Stimulated activated CD8-positive, alpha-beta memory T cell treated with anti-CD3 and anti-CD28 coated beads, Interleukin-7, amount 100 ng/mL, for 48 hours (primary cell): ENCODE measurements around the gene HTRA2.

Source experiments
- DNase-seq, 2 donors: peaks; one replicate each; pipeline ENCODE4 v3.0.0-alpha.2; 2020; ENCODE audit warnings: low read depth in 1 of 2; ENCODE audit errors: extremely low read depth in 1 of 2

Gene HTRA2

GRCh38 chr2:74536166-74536950, 6.6 kb downstream of the HTRA2 start:
- DNase-seq: no peak

GRCh38 chr2:74537140-74537539, 7.4 kb downstream of the HTRA2 start:
- DNase-seq: no peak

DNA sequence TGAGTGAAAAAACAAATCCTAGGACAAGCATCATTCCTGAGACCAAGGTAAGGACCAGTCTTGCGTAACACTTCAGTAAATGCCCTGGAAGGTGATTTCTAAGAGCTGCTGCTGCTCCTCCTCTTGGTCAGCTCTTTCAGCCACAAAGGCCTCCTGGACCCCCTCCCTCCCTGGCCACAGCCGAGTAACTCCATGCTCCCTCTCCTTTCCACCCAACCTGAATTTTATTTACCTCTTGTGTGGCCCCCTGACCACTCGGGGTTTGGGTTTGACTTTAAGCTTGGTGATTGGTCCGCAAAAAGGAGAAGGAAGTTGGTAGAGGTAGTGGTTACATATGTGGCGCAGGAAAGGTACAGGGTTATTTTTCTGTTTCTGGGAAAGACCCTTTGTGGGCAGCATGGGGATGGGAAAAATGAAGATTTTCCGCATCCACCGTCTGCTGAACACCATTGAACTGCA, 9.2 kb downstream of the HTRA2 start:
- no peak for DNase-seq

DNA sequence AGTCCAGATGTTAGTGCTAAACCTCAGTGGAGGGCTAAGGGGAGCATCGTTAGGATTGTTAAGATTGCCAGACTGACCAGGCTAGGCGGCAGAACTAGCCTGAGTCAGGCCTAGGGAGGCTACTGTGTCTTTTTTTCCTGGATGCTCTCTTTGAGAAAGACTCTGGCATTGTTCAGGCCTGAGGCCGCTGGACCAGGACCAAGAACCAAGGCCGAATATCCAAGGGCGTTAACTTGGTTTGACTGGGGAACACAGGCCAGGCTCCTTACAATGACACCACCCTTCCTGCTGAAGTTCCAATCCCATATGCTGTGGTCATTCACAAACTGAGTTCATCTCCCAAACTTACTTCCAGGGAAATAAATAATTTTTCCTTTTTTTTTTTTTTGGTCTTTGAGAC, 10.6 kb downstream of the HTRA2 start:
- no peak for DNase-seq

GRCh38 chr2:74542978-74543377, 13.2 kb downstream of the HTRA2 start:
- no peak for DNase-seq

GRCh38 chr2:74544634-74545033, 14.9 kb downstream of the HTRA2 start:
- no peak for DNase-seq

GRCh38 chr2:74546004-74546403, 16.3 kb downstream of the HTRA2 start:
- no peak for DNase-seq

- DNase-seq: no peak
Measured at GRCh38 chr2:74548285-74548899, 18.7 kb downstream of the HTRA2 start.

DNA sequence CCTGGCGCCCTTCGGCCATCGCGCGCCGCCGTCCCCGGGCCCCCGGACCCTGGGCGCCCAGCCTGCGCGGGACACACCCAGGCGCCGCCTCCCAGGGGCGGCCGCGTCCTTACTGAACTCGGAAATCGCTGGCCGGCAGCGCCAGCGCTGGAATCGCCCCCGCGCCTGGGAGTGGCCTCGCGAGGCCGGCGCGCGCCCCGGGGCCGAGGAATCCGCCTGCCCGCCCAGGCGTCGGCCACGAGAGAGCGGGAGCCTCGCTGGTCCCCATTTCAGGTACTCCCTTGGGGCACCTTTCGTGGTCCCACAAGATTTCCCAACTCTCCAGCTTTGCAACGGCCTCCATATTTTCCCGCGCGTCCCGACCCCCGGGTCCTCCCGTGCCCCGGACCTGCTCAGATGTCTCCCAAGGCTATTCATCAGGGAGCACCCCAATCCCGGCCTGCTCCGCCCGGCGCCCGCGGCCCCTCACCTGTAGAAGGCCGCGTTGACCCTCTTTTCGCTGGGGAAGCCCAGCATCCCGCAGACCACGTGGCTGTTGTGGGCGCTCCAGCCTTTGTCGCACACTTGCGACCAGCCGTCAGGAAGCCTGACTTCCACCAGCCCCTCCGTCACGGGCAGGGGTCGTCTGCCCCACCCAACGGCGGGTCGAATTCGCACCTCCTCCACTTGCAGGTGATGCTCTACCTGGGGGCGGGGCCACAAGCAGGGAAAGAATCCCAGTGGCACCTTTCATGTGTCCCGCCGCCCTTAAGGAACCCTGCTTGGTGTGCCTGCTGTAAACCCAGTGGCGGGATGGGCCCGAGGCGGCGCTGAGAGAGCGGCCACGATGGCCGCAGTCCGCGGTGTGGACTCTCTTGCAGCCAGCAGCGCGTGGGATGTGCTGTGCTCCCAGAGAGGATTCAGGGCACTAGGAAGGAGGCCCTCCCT, 19.4 kb downstream of the HTRA2 start:
- DNase-seq: no peak

DNA sequence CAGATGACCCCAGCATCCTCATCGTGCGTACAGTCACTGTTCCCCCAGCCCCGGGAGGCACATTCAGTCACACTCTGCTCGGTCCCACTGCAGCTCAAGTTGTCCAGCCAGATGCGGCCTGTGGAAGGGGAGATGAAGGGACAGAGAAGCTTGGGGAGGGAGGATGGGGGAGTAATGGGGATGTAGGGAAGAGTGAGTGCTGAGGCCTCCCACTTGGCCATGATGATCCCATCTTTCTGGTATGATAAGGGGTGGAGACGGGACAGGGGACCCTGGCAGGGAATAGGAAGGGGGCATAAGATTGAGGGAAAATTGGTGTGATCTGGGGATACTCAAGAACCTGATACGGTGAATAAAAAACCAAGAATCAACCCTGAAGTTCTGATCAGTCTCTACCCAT, 20.5 kb downstream of the HTRA2 start:
- no peak for DNase-seq

DNA sequence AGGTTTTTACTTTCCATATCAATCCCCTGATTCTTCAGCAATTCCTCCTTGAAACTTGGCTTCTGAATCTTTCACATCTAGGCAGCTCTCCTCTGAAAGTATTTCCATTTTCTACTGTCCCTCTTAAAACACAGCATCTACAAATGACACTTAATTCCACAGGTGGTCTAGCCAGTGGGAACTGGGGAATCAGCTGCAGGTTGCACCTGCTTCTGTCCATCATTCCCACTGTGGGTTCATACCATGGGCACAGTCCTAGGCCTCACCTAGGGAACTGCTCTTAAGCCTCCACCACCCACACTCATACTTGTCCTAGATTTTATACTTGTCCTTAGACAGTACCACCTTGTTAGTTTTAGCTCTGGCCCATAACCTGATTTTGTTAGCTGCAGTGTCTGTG, 21.8 kb downstream of the HTRA2 start:
- DNase-seq: no peak

DNA sequence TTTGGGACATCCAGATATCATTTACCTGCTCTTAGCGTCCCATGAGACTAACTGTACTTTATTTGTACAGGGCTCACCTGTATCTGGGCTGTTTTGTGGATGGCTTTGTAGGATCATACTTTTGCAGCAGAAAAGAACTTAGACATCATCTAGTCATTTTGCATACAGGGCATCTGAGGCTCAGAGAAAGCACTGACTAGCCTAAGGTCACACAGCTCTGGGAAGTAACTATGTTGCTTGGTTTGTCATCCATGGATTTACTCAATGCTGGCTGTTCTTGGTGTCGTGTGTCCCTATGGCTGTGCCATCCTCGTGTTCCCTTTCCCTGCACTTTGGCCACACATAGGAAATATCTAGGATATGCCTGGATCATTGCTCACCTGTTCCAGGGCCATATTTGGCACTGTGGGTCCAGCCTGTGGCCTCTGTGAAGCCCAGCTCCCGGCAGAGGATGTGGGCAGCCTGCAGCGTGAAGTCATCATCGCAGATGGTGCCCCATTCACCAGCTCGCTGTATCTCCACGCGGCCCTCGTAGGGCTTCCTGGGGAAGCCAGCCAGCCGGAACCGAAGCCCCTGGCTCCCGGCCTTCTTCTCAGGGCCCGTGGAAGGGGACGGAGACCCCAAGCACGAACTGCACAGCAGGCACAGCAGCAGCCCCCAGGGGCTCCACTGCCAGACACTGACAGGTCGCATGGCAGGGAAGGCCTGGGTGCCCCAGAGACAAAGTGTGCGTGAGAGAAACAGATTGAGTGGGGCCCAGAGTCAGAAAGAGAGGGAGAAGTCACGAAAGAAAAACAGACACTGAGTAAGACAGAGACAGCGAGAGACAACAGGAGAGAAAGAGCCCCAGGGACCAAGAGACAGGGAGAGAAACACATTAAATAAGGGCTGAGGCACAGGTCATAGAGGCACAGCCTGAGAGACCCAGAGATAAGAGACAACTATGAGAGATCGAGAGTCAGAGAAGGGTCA, 22.5 kb downstream of the HTRA2 start:
- no peak for DNase-seq

DNA sequence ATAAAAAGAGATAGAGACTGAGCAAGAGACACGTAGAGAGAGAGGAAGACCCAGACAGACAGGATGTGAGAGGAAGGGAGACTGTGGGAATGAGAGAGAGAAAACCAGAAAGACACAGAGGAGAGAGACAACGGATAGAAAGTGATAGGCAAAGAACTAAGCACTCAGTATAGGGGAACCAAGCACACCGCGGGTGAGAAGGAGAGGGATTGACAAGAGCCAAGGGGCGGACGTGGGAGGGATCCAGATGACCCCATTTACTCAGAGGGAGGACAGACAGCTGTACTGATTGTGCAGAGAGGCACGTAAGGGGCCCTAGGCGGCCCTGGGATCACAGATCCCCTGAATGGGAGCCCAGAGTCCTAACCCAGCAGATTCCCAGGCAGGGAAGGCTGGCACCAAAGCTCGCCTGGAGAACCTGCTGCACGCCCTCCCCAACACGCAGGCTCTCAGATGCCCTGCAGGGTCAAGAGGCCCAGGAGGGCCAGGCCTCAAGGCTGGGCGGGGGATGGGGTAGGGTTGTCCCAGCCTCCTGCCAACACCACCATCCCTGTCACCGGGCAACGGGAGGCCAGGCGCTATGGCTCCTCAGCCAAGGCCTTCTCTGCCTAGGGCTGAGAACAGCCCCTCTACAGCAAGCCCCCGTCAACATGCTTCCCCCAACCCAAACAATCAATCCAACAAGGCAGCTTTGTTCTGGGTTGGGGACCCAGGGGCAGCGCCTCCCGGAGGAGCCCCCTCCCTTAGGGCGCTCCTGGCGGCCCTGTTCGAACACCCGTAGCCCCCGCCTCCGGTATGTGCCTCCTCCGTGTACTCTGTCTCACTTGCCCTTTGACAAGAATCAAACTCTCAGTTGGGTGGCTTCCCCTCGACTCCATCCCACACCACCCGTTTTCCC, 23.4 kb downstream of the HTRA2 start:
- DNase-seq: no peak

DNA sequence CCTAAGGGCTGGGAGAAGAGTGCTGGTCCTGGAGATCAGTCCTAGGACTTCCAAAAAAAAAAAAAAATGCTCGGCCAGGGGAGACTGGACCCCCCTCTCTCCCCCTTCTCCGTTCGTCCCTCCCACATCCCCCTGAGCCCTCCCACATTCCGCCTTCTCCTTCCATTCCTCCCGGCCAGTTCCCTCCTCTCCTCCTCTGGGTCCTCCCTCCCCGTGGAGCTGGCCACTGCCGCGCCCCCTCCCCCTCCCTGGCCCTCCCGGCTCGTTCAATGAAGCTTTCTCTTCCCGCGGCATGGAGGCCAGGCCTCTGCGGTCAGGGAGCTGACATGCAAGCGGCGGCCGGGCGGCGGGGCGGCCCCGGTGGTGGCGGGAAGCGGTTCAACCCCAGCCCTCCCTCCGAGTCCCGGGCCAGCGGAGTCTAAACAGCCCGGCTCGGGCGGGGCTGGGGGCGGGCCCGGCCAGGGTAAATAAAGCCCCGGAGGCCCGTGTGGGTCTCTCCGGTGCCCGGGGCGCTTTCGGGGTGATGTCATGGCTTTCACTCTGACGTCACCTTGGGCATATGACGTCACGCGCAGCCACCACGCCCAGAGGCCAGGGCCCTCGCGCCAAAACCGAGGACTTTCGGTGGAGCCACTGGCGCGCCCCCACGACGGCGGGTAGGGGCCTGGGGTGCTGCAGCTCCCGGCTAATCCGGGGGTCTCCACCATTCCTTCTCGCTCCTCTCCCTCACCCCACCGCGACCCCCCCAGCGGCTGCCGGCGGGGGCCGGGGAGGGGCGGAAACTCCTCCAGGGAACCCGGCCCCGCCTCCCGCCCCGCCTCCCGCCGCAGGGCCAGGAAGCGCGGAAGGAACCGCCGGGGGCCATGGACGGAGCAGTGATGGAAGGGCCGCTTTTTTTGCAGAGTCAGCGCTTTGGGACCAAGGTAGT, 24.4 kb downstream of the HTRA2 start, which contains the start of the genes DOK1 and LOXL3:
Gene DOK1, plus strand, starts transcription at position 829 of the 928 bp plus-strand sequence. Its CDS starts 35 bp downstream, at position 864.
Gene LOXL3, minus strand, starts transcription at position 51 of the 928 bp plus-strand sequence. CDS start 1,308 bp downstream, outside the sequence.
- DNase-seq: peak; percentile 60 to 77

- DNase-seq: no peak
Measured at GRCh38 chr2:74554820-74555531, 25.2 kb downstream of the HTRA2 start.

- DNase-seq: no peak
Measured at GRCh38 chr2:74555610-74556103, 25.9 kb downstream of the HTRA2 start.

GRCh38 chr2:74556159-74556558, 26.4 kb downstream of the HTRA2 start:
- DNase-seq: no peak
